ENCODE data around the gene MT1X.
"Not testable (repeated sequence)": the region's sequence is repeated elsewhere in the genome, so short reads cannot be mapped to it uniquely, and the experiment has no call there.

The MT1X gene

GRCh38 chr16:56653218-56653617 lies 29.1 kb upstream of the MT1X start:
- DNase-seq (ENCODE audit: low spot score), result no peak

GRCh38 chr16:56657555-56658326 lies 24.5 kb upstream of the MT1X start, which contains the start of gene MT1F:
TSS of gene MT1F (plus strand) at chr16:56657959. CDS start at chr16:56658059, 100 bp downstream.
- DNase-seq (ENCODE audit: low spot score), result peak; percentile 63

GRCh38 chr16:56658327-56658875 lies 23.9 kb upstream of the MT1X start:
- no peak for DNase-seq (ENCODE audit: low spot score)

- DNase-seq (ENCODE audit: low spot score), result no peak
Measured at GRCh38 chr16:56662357-56663354, 19.6 kb upstream of the MT1X start.

- no peak for DNase-seq (ENCODE audit: low spot score)
Measured at GRCh38 chr16:56664506-56664905, 17.8 kb upstream of the MT1X start.

GRCh38 chr16:56665286-56666261 lies 16.7 kb upstream of the MT1X start:
- not testable (repeated sequence) for DNase-seq (ENCODE audit: low spot score)

GRCh38 chr16:56667581-56668571 lies 14.4 kb upstream of the MT1X start, which contains the start of gene MT1G:
TSS of gene MT1G (minus strand) at chr16:56668065. CDS start at chr16:56667993, 72 bp downstream.
- DNase-seq (ENCODE audit: low spot score), result no peak

GRCh38 chr16:56669005-56669839 lies 13.0 kb upstream of the MT1X start, which contains the start of gene MT1H:
TSS of gene MT1H (plus strand) at chr16:56669814. CDS start at chr16:56669885, 71 bp downstream.
- DNase-seq (ENCODE audit: low spot score), result no peak

GRCh38 chr16:56669840-56670619 lies 12.2 kb upstream of the MT1X start:
- no peak for DNase-seq (ENCODE audit: low spot score)

- no peak for DNase-seq (ENCODE audit: low spot score)
Measured at GRCh38 chr16:56670620-56670934, 11.7 kb upstream of the MT1X start.

GRCh38 chr16:56671691-56672090 lies 10.6 kb upstream of the MT1X start:
- not testable (repeated sequence) for DNase-seq (ENCODE audit: low spot score)

- DNase-seq (ENCODE audit: low spot score), result not testable (repeated sequence)
Measured at GRCh38 chr16:56672171-56672570, 10.1 kb upstream of the MT1X start.

- DNase-seq (ENCODE audit: low spot score), result no peak
Measured at GRCh38 chr16:56672761-56673536, 9.3 kb upstream of the MT1X start.

GRCh38 chr16:56673921-56674320 lies 8.3 kb upstream of the MT1X start:
- DNase-seq (ENCODE audit: low spot score), result no peak

GRCh38 chr16:56674570-56674969 lies 7.7 kb upstream of the MT1X start:
- DNase-seq (ENCODE audit: low spot score), result not testable (repeated sequence)

- DNase-seq (ENCODE audit: low spot score), result peak; percentile 30
Measured at GRCh38 chr16:56675685-56676210, 6.5 kb upstream of the MT1X start.

- DNase-seq (ENCODE audit: low spot score), result no peak
Measured at GRCh38 chr16:56677474-56677873, 4.8 kb upstream of the MT1X start.

Measured in CD4-positive, alpha-beta T cell treated with Interleukin-2 at 100 ng/mL for 4 hours (primary cell).